Measurements from ENCODE around the gene SDHD. TPM values are rescaled to one million over a fixed set of nuclear protein-coding genes. Genes with fewer than 3 reads are reported as not detected.

The SDHD gene
- total and polyA plus RNA-seq, 2 donors (not counting 3 experiments of a cell fraction or from before 2014, with no cell fraction given): 72.3 to 169 TPM

- H3K9me3 ChIP-seq (replicated peaks; ENCODE audit: control insufficient read depth, insufficient read depth, low read length): no peaks in the 10 kb centered on the region
- POLR2A ChIA-PET: no interaction called here
- no peaks in the 10 kb centered on the region for H3K9me1 ChIP-seq (replicated peaks; ENCODE audit: control insufficient read depth, extremely low read depth, insufficient read depth, low read length)
- DNase-seq (ENCODE audit: low read depth, low spot score) (no peak), FAIRE-seq (no peak)
- no peak overlapping the region for H3K9ac ChIP-seq (replicated peaks; ENCODE audit: extremely low read depth, insufficient read depth, low read length)
- no peak overlapping the region for H3K4me2 ChIP-seq (ENCODE audit: insufficient read depth, low read length)
- H3K4me1 ChIP-seq (ENCODE audit: control insufficient read depth, extremely low read depth, insufficient read depth, low read length): no peaks in the 10 kb centered on the region
- CTCF ChIA-PET: interaction anchor here (0.6 to 4.4 kb wide), 2 partner anchors 8 to 58 kb away, joined by 3 to 34 read pairs; no protein-coding TSS in a partner anchor
- dilution Hi-C loops (cut with MboI; ENCODE audit: extremely low pct_ligation_motif_present, low sequenced_read_pairs) (no loop called here), intact Hi-C loops (cut with micrococcal nuclease) (no loop called here)
- no peaks in the 10 kb centered on the region for H3K36me3 ChIP-seq (ENCODE audit: control insufficient read depth in 2 of 2, extremely low read depth in 1 of 2, insufficient read depth in 2 of 2, low read length in 2 of 2)
- H3K27me3 ChIP-seq (ENCODE audit: control insufficient read depth in 2 of 2, insufficient read depth in 2 of 2, low read length in 2 of 2): no peaks in the 10 kb centered on the region
- no peaks in the 10 kb centered on the region for H4K20me1 ChIP-seq (replicated peaks; ENCODE audit: control insufficient read depth, extremely low read depth, insufficient read depth, low read length)
- TF ChIP-seq MAX (IDR thresholded peaks at IDR 0.05; ENCODE audit: insufficient read depth, insufficient read length) (no peak), GATA2 (IDR thresholded peaks at IDR 0.05; ENCODE audit: insufficient read depth, insufficient read length, low read depth, low read length) (no peak), EZH2 (IDR thresholded peaks at IDR 0.05; ENCODE audit: borderline replicate concordance, low read depth, low read length, severe bottlenecking) (no peak), MYC (IDR thresholded peaks at IDR 0.05; ENCODE audit: low read depth, low read length) (no peak), POLR2AphosphoS5 (IDR thresholded peaks at IDR 0.05; ENCODE audit: insufficient read depth, low read depth, low read length) (no peak), CTCF (IDR thresholded peaks at IDR 0.05; ENCODE audit: extremely low read depth in 1 of 2, insufficient read depth in 1 of 2, low read depth in 1 of 2, low read length in 2 of 2) (no peak), JUN (IDR thresholded peaks at IDR 0.05; ENCODE audit: borderline replicate concordance, insufficient read depth, insufficient read length, low read depth) (no peak), FOS (IDR thresholded peaks at IDR 0.05; ENCODE audit: borderline replicate concordance, insufficient read depth, low read length) (no peak), POLR2A (IDR thresholded peaks at IDR 0.05; ENCODE audit: low read depth, low read length) (no peak)
- H3K27ac ChIP-seq (ENCODE audit: insufficient read depth, low read depth, low read length): no peak overlapping the region
- no peak overlapping the region for H3K4me3 ChIP-seq (replicated peaks in 1 of 3; ENCODE audit: insufficient read depth in 1 of 3, low read depth in 1 of 3, low read length in 3 of 3)
- H2AFZ ChIP-seq (ENCODE audit: low read depth, low read length): no peak overlapping the region
- BruUV-seq (replicated peaks): no TSS peak
- no peaks in the 10 kb centered on the region for H3K79me2 ChIP-seq (ENCODE audit: control insufficient read depth, insufficient read depth, low read length)
These were observed 19.4 kb downstream of the SDHD start for GRCh38 chr11:112106070-112106469.
